ENCODE measurements around the gene KLF5. TPM values are rescaled to one million over a fixed set of nuclear protein-coding genes. Genes with fewer than 3 reads are reported as not detected.

Gene KLF5
- total and polyA plus RNA-seq, 2 experiments from 2014 or later = 1.5 to 1.8 TPM

DNA sequence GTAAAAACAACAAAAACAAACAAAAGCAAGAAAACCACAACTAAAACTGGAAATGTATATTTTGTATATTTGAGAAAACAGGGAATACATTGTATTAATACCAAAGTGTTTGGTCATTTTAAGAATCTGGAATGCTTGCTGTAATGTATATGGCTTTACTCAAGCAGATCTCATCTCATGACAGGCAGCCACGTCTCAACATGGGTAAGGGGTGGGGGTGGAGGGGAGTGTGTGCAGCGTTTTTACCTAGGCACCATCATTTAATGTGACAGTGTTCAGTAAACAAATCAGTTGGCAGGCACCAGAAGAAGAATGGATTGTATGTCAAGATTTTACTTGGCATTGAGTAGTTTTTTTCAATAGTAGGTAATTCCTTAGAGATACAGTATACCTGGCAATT lies 17.1 kb downstream of the KLF5 start:
- Histone ChIP-seq H2AFZ (no peak overlapping the region), H3K9me2 (ENCODE audit: insufficient read depth) (no peaks in the 10 kb centered on the region), H3K4me1 (ENCODE audit: insufficient read depth) (peaks cover 10% of the 10 kb centered on the region), H3K4me3 (peak overlapping the region; percentile 40), H4K20me1 (replicated peaks; ENCODE audit: insufficient read depth) (no peaks in the 10 kb centered on the region), H3F3A (replicated peaks; ENCODE audit: low read depth) (no peaks in the 10 kb centered on the region), H3K79me2 (replicated peaks; ENCODE audit: insufficient read depth) (no peaks in the 10 kb centered on the region), H3K27ac (ENCODE audit: low read depth) (no peak overlapping the region), H3K36me3 (ENCODE audit: insufficient read depth) (no peaks in the 10 kb centered on the region), H3K27me3 (ENCODE audit: insufficient read depth) (peaks cover 28% of the 10 kb centered on the region), H3K4me2 (peak overlapping the region; percentile 66)
- no peak for DNase-seq (ENCODE audit: low spot score)
- peaks cover 39% of the 10 kb centered on the region for H3K4me1 Mint-ChIP-seq
- peak overlapping the region; percentile 76 for H3K4me3 Mint-ChIP-seq
- ATAC-seq = peak; percentile 30
- peaks cover 9% of the 10 kb centered on the region for H3K27me3 Mint-ChIP-seq (ENCODE audit: insufficient read depth, low read depth, poor library complexity)
- peak overlapping the region; percentile 22; the same call in 1 of the 2 replicates for H3K27ac Mint-ChIP-seq
- no peaks in the 10 kb centered on the region for H3K36me3 Mint-ChIP-seq (ENCODE audit: low read depth)
- TF ChIP-seq STAT1 (IDR thresholded peaks at IDR 0.05; ENCODE audit: unreplicated experiment) = no peak
- no peak for TF ChIP-seq CREB1 (CRISPR knock-in tag; IDR thresholded peaks at IDR 0.05; ENCODE audit: low read depth)
- H3K9me3 Mint-ChIP-seq = no peaks in the 10 kb centered on the region

DNA sequence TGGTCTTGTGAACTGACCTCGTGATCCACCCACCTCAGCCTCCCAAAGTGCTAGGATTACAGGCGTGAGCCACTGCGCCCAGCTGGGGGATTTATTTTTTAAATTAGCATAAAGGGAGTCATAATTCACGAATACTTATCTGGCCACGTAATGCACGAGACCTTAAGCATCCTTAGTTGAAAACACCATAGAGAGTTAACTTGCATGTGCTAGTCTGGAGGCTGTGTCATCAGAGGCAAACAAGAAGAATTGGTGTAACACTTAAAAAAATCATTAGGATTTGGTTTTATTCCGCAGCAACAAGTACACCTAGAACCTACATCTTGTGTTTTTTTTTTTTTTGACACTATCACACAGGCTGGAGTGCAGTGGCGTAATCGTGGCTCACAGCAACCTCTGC lies 19.1 kb downstream of the KLF5 start:
- no peak overlapping the region for H3K4me2 ChIP-seq
- Mint-ChIP-seq H3K36me3 (ENCODE audit: low read depth) (no peaks in the 10 kb centered on the region), H3K27ac (no peak overlapping the region), H3K9me3 (no peaks in the 10 kb centered on the region), H3K27me3 (ENCODE audit: insufficient read depth, low read depth, poor library complexity) (peaks cover 9% of the 10 kb centered on the region), H3K4me3 (no peak overlapping the region), H3K4me1 (peaks cover 26% of the 10 kb centered on the region)
- no peaks in the 10 kb centered on the region for H3K9me2 ChIP-seq (ENCODE audit: insufficient read depth)
- H4K20me1 ChIP-seq (replicated peaks; ENCODE audit: insufficient read depth) = no peaks in the 10 kb centered on the region
- H3K79me2 ChIP-seq (replicated peaks; ENCODE audit: insufficient read depth) = no peaks in the 10 kb centered on the region
- no peak overlapping the region for H3K27ac ChIP-seq (ENCODE audit: low read depth)
- no peak for DNase-seq (ENCODE audit: low spot score)
- peaks cover 28% of the 10 kb centered on the region for H3K27me3 ChIP-seq (ENCODE audit: insufficient read depth)
- no peak for ATAC-seq
- TF ChIP-seq JUNB (IDR thresholded peaks at IDR 0.05; ENCODE audit: unreplicated experiment) = no peak
- no peak for TF ChIP-seq ETS1 (IDR thresholded peaks at IDR 0.05)
- TF ChIP-seq CTCF (conservative IDR thresholded peaks at IDR 0.05; ENCODE audit: low read depth in 2 of 2) = no peak
- no peak for TF ChIP-seq ZNF462 (CRISPR knock-in tag; IDR thresholded peaks at IDR 0.05)
- TF ChIP-seq ZNF114 (CRISPR knock-in tag; IDR thresholded peaks at IDR 0.05) = no peak
- no peak for TF ChIP-seq ZNF331 (CRISPR knock-in tag; IDR thresholded peaks at IDR 0.05; ENCODE audit: low read depth)
- no peak for TF ChIP-seq STAT1 (IDR thresholded peaks at IDR 0.05; ENCODE audit: unreplicated experiment)
- TF ChIP-seq, protein P1, sequence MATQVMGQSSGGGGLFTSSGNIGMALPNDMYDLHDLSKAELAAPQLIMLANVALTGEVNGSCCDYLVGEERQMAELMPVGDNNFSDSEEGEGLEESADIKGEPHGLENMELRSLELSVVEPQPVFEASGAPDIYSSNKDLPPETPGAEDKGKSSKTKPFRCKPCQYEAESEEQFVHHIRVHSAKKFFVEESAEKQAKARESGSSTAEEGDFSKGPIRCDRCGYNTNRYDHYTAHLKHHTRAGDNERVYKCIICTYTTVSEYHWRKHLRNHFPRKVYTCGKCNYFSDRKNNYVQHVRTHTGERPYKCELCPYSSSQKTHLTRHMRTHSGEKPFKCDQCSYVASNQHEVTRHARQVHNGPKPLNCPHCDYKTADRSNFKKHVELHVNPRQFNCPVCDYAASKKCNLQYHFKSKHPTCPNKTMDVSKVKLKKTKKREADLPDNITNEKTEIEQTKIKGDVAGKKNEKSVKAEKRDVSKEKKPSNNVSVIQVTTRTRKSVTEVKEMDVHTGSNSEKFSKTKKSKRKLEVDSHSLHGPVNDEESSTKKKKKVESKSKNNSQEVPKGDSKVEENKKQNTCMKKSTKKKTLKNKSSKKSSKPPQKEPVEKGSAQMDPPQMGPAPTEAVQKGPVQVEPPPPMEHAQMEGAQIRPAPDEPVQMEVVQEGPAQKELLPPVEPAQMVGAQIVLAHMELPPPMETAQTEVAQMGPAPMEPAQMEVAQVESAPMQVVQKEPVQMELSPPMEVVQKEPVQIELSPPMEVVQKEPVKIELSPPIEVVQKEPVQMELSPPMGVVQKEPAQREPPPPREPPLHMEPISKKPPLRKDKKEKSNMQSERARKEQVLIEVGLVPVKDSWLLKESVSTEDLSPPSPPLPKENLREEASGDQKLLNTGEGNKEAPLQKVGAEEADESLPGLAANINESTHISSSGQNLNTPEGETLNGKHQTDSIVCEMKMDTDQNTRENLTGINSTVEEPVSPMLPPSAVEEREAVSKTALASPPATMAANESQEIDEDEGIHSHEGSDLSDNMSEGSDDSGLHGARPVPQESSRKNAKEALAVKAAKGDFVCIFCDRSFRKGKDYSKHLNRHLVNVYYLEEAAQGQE (IDR thresholded peaks at IDR 0.05; ENCODE audit: unreplicated experiment) = no peak
- no peak for TF ChIP-seq EZH2 (IDR thresholded peaks at IDR 0.05; ENCODE audit: low read depth, unreplicated experiment)
- no peak overlapping the region for H3K4me3 ChIP-seq
- H3K4me1 ChIP-seq (ENCODE audit: insufficient read depth) = peaks cover 10% of the 10 kb centered on the region
- H2AFZ ChIP-seq = no peak overlapping the region
- no peaks in the 10 kb centered on the region for H3K36me3 ChIP-seq (ENCODE audit: insufficient read depth)
- no peaks in the 10 kb centered on the region for H3F3A ChIP-seq (replicated peaks; ENCODE audit: low read depth)
